ENCODE data around the gene FASLG.
"Not testable (repeated sequence)": the region's sequence is repeated elsewhere in the genome, so short reads cannot be mapped to it uniquely, and the experiment has no call there.

The FASLG gene, protein sequence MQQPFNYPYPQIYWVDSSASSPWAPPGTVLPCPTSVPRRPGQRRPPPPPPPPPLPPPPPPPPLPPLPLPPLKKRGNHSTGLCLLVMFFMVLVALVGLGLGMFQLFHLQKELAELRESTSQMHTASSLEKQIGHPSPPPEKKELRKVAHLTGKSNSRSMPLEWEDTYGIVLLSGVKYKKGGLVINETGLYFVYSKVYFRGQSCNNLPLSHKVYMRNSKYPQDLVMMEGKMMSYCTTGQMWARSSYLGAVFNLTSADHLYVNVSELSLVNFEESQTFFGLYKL

GRCh38 chr1:172658871-172659453 lies at the start of gene FASLG:
TSS of gene FASLG (plus strand) at chr1:172659103. CDS start at chr1:172659202, 99 bp downstream.
- no peak for DNase-seq (ENCODE audit: low spot score)

DNA sequence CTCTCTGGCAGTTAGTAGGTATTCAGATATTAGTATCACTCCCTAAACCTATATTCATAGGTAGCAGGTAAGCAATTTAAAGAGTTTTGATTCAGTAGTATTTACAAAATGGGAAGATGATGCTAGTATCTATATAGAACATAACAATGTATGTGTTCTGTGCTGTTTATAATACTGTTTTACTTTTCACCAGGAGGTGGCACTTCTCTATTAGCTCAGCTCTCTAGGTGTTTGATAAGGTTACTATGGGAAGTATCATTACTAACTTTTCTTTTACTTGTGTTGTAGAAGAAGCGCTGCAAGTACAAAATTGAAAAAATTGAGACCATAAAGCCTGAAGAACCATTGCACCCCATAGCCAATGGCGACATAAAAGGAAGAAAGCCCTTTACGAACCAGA lies 49.4 kb upstream of the FASLG start:
- DNase-seq (ENCODE audit: low spot score), result peak; percentile 2

- no peak for DNase-seq (ENCODE audit: low spot score)
Observed at GRCh38 chr1:172612478-172612877, 46.4 kb upstream of the FASLG start.

GRCh38 chr1:172613294-172613693 lies 45.6 kb upstream of the FASLG start:
- no peak for DNase-seq (ENCODE audit: low spot score)

DNA sequence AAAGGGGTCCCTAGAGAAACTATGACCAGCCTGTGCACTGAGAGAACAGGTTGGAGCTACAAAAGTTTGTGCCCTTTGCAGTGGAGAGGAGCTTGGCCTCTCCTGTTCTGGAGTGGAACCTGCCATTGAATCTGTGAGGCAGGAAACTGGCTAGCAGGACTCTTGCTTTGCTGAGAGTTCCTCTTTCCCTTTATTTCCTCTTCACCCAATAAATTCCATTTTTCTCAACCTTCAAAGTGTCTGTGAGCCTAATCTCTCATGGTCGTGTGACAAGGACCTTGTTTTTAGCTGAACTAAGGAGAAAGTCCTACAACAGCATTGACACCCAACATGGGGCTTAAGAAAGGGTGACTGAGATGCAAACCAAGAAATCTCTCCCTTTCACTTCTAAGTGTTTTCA lies 42.7 kb upstream of the FASLG start:
- DNase-seq (ENCODE audit: low spot score), result no peak

- DNase-seq (ENCODE audit: low spot score), result no peak
Observed at GRCh38 chr1:172616636-172617035, 42.3 kb upstream of the FASLG start.

DNA sequence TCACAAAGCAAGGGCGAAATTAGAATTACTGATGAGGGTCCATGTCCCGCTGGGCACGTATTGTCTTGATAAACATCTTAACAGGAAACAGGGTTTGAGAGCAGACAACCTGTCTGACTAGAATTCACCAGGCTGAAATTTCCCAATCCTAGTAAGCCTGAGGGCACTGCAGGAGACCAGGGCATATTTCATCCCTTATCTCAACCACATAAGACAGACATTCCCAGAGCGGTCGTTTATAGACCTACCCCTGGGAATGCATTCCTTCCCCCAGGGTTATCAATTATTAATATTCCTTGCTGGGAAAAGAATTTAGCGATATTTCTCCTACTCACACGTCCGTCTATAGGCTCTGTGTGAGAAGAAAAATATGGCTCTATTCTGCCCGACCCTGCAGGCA lies 38.3 kb upstream of the FASLG start:
- DNase-seq (ENCODE audit: low spot score), result not testable (repeated sequence)

- DNase-seq (ENCODE audit: low spot score), result no peak
Observed at GRCh38 chr1:172622541-172622940, 36.4 kb upstream of the FASLG start.

- no peak for DNase-seq (ENCODE audit: low spot score)
Observed at GRCh38 chr1:172623748-172624147, 35.2 kb upstream of the FASLG start.

DNA sequence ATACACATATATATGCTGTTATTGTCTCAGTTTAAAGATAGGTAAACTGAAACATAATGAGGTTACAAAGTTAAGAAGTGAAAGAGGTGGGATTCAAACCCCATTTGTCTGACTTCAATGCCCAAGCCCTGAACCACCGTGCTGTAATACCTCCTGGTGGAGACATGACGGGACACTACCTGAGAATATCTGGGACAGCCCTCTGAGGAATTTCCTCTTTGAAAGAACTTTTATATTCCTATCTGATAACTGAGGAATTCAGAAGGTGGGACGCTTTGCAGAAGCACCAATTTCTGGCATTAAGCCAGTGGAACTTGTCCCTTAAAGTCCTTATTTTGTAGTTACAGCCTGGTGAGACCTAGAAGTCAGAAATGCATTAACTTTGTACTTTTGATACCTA lies 32.1 kb upstream of the FASLG start:
- DNase-seq (ENCODE audit: low spot score), result no peak

- no peak for DNase-seq (ENCODE audit: low spot score)
Observed at GRCh38 chr1:172627702-172628101, 31.2 kb upstream of the FASLG start.

DNA sequence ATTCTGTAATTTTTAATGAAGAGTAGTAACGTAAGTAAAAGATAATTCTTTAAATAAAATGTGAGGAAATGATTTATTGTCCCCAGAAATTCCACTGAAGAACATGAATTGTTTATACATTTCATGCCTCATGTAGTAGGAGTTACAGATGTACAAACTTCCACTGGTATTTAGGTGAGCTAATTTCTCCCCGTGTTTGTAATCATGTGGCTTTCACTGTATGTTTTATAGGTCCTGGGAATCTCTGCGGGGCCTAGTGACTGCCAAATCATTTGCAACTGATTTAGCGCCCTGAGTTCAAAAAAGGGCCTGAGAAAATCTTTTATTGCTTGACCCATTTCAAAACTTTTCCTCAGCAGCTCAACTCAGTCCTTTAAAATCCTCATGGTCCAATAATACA lies 30.5 kb upstream of the FASLG start:
- DNase-seq (ENCODE audit: low spot score), result no peak

GRCh38 chr1:172629170-172629569 lies 29.7 kb upstream of the FASLG start:
- DNase-seq (ENCODE audit: low spot score), result no peak

DNA sequence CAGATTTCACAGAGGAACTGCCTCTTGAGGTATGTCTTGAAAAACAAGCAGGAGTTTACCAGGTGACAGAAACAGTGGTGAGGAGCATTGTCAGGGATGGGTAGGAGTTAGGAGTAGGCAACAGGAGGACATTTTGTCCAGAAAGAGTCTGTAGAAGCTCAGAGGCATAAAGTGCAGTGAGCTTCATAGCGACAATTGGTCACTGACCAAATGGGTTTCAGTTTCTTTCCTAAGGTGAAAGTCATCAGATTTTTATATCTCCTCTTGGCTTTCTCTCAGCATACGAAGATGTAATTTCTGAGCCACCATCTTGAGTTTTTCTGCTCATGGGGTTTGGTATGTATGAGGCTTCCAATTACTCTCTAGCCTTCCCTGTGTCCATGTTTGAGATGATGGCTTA lies 29.3 kb upstream of the FASLG start:
- DNase-seq (ENCODE audit: low spot score), result no peak

DNA sequence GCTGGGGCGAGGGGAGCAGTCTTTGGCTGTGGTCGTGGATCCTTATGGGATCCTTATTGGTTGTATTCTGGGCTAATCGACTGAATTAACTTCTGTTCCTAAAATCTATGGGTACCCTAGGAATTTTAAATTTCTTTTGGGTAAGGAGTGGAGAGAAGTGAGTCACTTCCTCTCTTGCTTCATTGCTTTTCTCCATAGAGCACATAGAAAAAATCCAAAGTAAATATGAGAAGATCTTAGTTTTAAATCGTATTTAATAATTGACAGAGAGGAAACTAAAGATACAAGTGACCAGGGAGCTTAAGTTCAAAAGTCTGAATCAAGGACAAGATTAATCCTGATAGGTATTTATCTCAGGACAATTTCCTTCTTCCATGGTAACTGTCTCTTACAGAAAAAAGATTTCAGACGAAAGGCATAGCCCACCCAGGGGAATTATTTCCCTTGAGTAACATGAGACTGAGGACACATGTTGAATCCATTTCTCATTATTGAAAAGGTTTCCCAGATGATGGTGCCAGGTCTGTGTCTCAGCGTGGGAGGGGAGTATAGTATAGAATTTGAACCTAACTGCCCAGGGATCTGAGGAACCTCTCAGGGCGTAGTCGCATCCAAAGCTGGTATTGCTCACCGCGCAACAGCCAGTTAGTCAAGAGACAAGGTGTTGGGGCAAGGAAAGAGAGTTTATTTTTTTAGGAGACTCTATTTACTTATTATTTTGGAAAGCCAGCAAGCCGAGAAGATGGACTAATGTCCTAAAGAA lies 28.7 kb upstream of the FASLG start:
- no peak for DNase-seq (ENCODE audit: low spot score)

DNA sequence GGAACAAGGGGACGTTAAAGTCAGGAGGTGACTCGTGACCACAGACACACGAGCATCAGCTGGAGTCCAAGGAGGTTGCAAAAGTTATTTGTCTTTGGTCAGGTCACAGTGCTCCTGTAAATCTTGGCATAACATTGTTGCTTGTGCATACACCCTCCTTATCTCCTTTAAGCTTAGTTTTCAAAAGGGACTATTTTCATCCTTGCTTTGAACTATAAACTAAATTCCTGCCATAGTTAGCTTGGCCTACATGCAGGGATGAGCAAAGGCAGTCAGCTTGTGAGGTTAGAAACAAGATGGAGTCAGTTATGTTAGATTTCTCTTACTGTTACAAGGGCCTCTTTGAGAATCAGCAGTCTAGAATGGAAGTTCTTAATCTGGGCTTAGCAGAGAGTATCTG lies 28.0 kb upstream of the FASLG start:
- no peak for DNase-seq (ENCODE audit: low spot score)

DNA sequence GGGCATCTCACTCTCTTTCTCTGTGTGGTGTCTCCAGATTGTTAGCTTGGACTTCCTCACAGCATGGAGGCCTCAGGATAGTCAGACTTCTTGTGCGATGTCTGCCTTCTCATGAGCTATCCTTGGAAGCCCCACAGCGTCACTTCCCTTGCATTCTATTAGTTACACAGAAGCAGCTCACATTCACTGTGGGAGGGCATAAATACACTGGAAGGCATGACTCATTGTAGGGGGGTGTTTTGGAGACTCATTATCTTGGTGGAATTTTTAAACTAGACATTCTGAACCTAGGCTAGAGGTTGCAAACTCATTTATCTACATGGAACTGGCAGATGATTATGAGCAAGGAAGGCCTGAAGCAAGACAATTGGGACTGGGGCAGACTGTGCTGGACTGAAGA lies 21.4 kb upstream of the FASLG start:
- DNase-seq (ENCODE audit: low spot score), result no peak

GRCh38 chr1:172638249-172638648 lies 20.7 kb upstream of the FASLG start:
- DNase-seq (ENCODE audit: low spot score), result no peak

- DNase-seq (ENCODE audit: low spot score), result no peak
Observed at GRCh38 chr1:172638885-172639831, 19.7 kb upstream of the FASLG start.

DNA sequence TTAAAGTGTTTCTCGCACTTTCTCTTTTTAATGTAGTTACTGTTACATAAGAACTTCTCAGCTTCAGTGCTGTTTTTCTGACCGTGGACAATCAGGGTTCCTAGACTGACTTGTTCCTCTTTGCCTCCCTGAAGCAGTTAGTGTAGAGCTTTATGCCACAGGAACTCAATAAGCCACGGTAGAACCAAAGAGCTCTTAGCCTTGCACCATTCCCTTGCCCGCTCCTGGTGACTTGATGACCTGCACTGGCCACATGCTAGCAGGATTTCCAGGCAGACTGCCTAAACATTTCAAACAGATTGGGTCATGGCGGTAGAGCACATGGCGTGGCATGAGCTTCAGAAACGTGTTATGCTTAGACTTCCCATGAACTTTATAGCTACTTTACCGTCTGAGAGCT lies 18.8 kb upstream of the FASLG start:
- DNase-seq (ENCODE audit: low spot score), result no peak

DNA sequence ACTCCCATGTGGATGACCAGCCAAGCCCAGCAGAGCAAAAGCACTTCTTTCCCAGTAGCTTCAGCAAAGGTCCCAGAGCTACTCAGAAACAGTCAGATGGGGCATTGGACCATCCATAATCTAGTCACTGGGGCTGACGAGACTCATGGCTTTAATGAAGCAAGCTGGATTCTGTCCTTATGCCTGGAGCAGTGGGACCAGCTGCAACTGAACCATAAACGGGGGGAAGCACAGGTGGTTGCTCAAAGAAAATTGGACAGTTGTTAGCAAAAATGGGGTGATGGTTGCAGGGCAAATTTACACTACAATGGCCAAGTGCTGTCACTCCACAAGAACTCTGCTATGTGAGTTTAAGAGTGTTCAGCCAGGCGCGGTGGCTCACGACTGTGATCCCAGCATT lies 17.4 kb upstream of the FASLG start:
- no peak for DNase-seq (ENCODE audit: low spot score)

DNA sequence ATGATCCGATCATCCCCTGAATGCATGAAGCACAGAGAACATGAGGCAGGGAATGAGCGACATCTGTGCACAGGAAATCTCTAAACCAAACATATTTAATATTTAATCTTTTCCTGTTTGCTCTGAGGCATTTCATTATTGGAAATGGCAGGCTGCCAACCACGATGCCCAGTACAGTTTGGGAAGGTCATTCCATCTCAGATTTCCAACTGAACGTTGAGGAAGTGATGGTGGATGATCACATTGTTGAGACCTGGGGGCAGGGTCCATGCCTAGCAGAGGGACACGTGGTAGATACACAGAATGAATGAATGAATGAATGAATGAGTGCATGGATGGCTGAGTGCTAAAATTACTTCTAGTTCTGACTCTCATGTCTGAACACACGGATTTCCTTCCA lies 15.9 kb upstream of the FASLG start:
- DNase-seq (ENCODE audit: low spot score), result no peak

Data from HuH-7 (cell line).